Kidney (tissue), 14 donors: ENCODE results near the gene BICC1. TPM values are rescaled to one million over a fixed set of nuclear protein-coding genes. Genes with fewer than 3 reads are reported as not detected.

ENCODE experiments used
- DNase-seq, 5 donors: peaks; one replicate each; pipeline ENCODE4 v3.0.0-alpha.2; 2013 to 2020
- FAIRE-seq: peaks from 2 replicates; lab custom pipeline; 2012; peaks lifted over from hg19 to GRCh38; lab: Jason Lieb, UNC
- H3K27ac ChIP-seq, 2 donors: one replicate each; pipeline ENCODE4 v1.7.0; 2013; ENCODE audit warnings: low read depth in 2 of 2, low read length in 2 of 2, inconsistent platforms in 1 of 2
- H3K27me3 ChIP-seq: one replicate; pipeline ENCODE4 v1.7.1; 2013; ENCODE audit warnings: low read length, inconsistent platforms; ENCODE audit not compliant: control insufficient read depth, insufficient read depth
- H3K36me3 ChIP-seq, 3 donors: one replicate each; pipeline versions ENCODE4 v1.7.0 to v1.7.1; 2013; ENCODE audit warnings: low read length in 3 of 3, control low read depth in 1 of 3, inconsistent platforms in 1 of 3; ENCODE audit not compliant: insufficient read depth in 3 of 3, control insufficient read depth in 2 of 3
- H3K4me1 ChIP-seq, 3 donors: one replicate each; pipeline versions ENCODE4 v1.7.0 to v1.7.1; 2013; ENCODE audit warnings: low read length in 3 of 3, inconsistent platforms in 1 of 3, low read depth in 1 of 3; ENCODE audit not compliant: control insufficient read depth in 2 of 3, insufficient read depth in 2 of 3
- H3K4me3 ChIP-seq, 3 donors: one replicate each; pipeline versions ENCODE4 v1.7.0 to v1.8.1; 2013; ENCODE audit warnings: low read length in 3 of 3, control low read depth in 1 of 3, inconsistent platforms in 1 of 3
- H3K9ac ChIP-seq, 3 donors: one replicate each; pipeline versions ENCODE4 v1.7.0 to v1.7.1; 2013; ENCODE audit warnings: low read length in 3 of 3, control low read depth in 1 of 3, inconsistent platforms in 1 of 3
- H3K9me3 ChIP-seq, 3 donors: one replicate each; pipeline versions ENCODE4 v1.7.0 to v1.7.1; 2013; ENCODE audit warnings: low read length in 3 of 3, control low read depth in 1 of 3, inconsistent platforms in 1 of 3; ENCODE audit not compliant: control insufficient read depth in 2 of 3, insufficient read depth in 1 of 3
- intact Hi-C: fragments of 100-400 bp; cut with DNase I; formaldehyde crosslinking; loops from one replicate; pipeline ENCODE4 v1.11.1; 2022
- polyA plus RNA-seq: library from polyadenylated mRNA; stranded (reverse); fragments of 350-450 nt; fragmentation: Illumina TruSeq; extraction: RNeasy Lipid Tissue Mini Kit (QIAGEN cat#74804); gene quantifications from one replicate; pipeline ENCODE4 v1.2.3, GENCODE V29; 2014; ENCODE audit warnings: low read depth, low replicate concordance; ENCODE audit not compliant: insufficient read depth
- total RNA-seq: library from RNA; stranded (reverse); fragmentation: NEBNext Ultra II Directional; extraction: Animal tissue kit (Norgen Biotek cat#: 25700); gene quantifications from one replicate; pipeline ENCODE4 v1.2.1, GENCODE V29; 2021
- TF ChIP-seq, protein P1 (sequence below): IDR thresholded peaks from 3 replicates; pipeline ENCODE4 v1.5.1; 2012; ENCODE audit warnings: mild to moderate bottlenecking, moderate library complexity, borderline replicate concordance; ENCODE audit not compliant: insufficient read depth; ENCODE audit errors: extremely low read depth
- donor health status: control.
- donor health status: control.
- donor health status: control.
- donor health status: control.
- donor health status: control.
- donor health status: DM: yes; HTN: yes; CAD: no.
- donor health status: Normal renal cell carcinoma (clear cell type).

BICC1 gene
- total and polyA plus RNA-seq, 2 donors from 2014 or later, result 21.0 to 136 TPM

DNA sequence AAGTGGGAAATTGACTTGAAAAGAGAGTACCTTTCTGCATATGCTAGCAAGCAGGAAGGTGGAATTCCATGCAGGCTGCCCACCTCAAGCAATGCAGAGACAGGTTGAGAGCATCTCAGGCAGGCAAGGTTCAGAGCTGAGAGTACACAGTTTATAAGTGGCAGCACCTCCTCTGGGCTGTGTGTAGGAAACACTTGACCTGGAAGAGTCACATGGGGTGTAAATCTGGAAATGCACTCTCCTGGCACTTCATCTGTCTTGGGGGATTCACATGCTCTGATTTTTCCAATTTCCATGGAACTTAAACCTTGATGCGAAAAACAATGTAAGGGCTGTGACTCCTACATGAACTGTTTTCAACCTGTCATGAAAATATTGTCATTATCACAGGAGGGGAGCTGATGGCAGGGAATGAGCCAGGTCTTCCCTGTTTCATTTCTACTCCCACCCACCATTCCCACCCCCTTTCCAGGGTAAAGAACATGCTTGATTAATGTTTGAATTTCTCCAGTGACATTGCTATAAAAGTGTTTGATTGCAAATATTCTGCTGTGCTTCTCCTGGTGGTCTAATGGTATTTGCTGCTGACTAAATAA lies 328.3 kb downstream of the BICC1 start:
- DNase-seq (no peak), FAIRE-seq (no peak)
- Histone ChIP-seq H3K27me3 (no peaks in the 10 kb centered on the region), H3K27ac (no peak overlapping the region), H3K9me3 (no peaks in the 10 kb centered on the region), H3K4me1 (no peaks in the 10 kb centered on the region), H3K9ac (no peak overlapping the region), H3K4me3 (no peak overlapping the region), H3K36me3 (no peaks in the 10 kb centered on the region)
- intact Hi-C loops, result no loop called here
- TF ChIP-seq, protein P1, sequence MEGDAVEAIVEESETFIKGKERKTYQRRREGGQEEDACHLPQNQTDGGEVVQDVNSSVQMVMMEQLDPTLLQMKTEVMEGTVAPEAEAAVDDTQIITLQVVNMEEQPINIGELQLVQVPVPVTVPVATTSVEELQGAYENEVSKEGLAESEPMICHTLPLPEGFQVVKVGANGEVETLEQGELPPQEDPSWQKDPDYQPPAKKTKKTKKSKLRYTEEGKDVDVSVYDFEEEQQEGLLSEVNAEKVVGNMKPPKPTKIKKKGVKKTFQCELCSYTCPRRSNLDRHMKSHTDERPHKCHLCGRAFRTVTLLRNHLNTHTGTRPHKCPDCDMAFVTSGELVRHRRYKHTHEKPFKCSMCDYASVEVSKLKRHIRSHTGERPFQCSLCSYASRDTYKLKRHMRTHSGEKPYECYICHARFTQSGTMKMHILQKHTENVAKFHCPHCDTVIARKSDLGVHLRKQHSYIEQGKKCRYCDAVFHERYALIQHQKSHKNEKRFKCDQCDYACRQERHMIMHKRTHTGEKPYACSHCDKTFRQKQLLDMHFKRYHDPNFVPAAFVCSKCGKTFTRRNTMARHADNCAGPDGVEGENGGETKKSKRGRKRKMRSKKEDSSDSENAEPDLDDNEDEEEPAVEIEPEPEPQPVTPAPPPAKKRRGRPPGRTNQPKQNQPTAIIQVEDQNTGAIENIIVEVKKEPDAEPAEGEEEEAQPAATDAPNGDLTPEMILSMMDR, result no peak

DNA sequence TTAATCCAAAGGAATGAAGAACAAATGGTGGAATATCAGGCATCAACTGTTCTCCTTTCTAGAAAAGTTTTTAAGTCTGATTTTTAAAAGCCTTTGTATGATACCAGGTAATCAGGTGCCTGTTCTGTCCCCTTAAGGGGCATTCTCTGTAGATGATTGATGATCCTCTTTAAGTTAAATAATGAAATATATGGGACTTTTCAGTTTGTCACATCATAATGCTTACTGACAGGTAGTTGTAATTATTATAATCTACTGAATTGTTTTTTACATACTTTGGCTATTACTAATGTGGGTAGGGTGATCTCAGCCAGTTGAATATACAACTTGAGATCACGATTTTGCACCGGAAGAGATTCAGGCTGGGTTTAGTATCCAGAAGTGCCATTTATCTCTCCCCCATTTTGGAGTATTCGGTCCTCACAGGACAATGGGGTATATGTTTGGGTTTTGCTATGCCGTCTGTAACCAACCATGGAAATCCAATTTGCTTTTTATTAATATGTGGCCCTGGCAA lies 330.2 kb downstream of the BICC1 start:
- no peak overlapping the region for H3K4me3 ChIP-seq
- H3K4me1 ChIP-seq, result no peaks in the 10 kb centered on the region
- TF ChIP-seq, protein P1, result no peak
- no peak overlapping the region for H3K27ac ChIP-seq
- H3K27me3 ChIP-seq, result no peaks in the 10 kb centered on the region
- H3K9me3 ChIP-seq, result no peaks in the 10 kb centered on the region
- DNase-seq (no peak), FAIRE-seq (no peak)
- no peak overlapping the region for H3K9ac ChIP-seq
- intact Hi-C loops, result no loop called here
- no peaks in the 10 kb centered on the region for H3K36me3 ChIP-seq

DNA sequence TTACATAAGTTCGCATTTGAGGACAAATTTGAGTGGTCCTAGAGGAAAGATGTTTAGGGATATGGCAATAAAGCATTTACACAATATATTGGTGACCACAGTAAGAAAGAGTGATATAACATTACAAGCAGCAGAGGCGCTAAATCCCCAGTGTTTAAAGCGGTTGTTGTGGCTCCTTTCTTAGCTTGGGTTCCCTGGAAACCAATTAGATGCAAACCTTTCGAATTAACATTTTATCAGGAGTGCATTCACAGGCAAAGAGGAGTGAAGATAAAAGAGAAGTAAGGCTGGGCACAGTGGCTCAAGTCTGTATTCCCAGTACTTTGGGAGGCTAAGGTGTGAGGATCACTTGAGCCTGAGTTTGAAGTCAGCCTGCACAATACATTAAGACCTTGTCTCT lies 331.1 kb downstream of the BICC1 start:
- intact Hi-C loops, result no loop called here
- H3K9me3 ChIP-seq, result no peaks in the 10 kb centered on the region
- no peaks in the 10 kb centered on the region for H3K27me3 ChIP-seq
- TF ChIP-seq, protein P1, result no peak
- DNase-seq (no peak), FAIRE-seq (no peak)
- H3K4me1 ChIP-seq, result no peaks in the 10 kb centered on the region
- H3K4me3 ChIP-seq, result no peak overlapping the region
- no peak overlapping the region for H3K9ac ChIP-seq
- no peaks in the 10 kb centered on the region for H3K36me3 ChIP-seq
- no peak overlapping the region for H3K27ac ChIP-seq

DNA sequence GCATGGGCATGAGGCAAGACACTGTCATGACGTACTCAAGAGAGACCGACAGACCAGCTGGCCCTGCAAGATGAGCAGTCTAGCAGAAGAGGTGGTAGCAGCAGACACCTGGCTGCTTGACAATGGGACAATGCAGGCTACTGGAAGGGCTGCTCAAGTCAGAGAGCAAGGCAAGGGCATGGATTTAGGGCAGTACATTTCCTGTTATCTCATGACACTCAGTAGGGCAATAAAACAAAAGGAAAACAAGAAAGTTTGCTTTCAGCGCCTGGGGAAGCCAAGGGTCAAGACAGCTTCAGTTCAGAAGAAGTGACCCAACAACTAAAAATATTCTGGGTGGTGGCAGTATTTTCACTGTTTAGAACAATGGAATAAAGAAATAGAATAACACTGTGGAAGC lies 332.0 kb downstream of the BICC1 start:
- H3K27me3 ChIP-seq, result no peaks in the 10 kb centered on the region
- H3K27ac ChIP-seq, result no peak overlapping the region
- DNase-seq (no peak), FAIRE-seq (no peak)
- no peak overlapping the region for H3K9ac ChIP-seq
- no peaks in the 10 kb centered on the region for H3K36me3 ChIP-seq
- no peaks in the 10 kb centered on the region for H3K9me3 ChIP-seq
- intact Hi-C loops, result no loop called here
- TF ChIP-seq, protein P1, result no peak
- no peaks in the 10 kb centered on the region for H3K4me1 ChIP-seq
- H3K4me3 ChIP-seq, result no peak overlapping the region
